ENCODE measurements around the gene ATAD5.
"Not testable (repeated sequence)": the region's sequence is repeated elsewhere in the genome, so short reads cannot be mapped to it uniquely, and the experiment has no call there.

Gene ATAD5

DNA sequence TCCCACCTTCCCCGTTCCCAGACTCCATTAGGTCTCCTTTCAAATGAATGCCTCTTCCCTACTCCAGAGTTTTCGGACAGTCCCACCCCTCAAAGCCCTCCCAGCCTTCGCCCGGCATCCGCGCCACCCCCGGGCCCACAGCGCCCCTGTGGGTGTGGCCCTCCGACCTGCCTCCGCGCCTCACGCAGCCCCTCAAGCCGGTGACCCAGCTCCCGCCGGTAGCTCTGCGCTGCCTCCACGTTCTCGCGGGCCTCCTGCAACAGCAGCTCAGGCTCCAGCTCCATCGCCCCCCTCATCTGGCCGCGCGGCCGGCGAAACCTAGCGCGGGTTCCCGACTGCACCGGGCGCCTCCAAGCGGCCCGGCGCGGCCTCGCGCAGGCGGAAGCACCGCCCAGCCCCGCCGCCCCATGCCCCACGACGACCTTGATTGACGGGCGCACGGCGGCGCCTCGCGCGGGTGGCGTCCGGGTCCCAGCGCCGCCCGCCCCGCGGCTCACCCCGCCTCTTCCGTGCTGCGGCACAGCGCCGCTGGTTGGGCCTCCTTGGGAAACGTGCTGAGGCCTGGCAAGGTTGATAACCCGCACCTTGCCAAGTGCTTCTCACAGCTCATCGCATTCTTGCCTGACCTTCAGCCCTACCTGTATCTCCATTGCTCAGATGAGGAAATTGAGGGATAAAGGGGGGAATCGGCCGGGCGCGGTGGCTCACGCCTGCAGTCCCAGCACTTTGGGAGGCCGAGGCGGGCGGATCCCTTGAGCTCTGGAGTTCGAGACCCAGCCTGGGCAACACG, 7.2 kb upstream of the ATAD5 start, which contains the start of gene CRLF3:
Gene CRLF3 (minus strand): TSS at position 337 of the 790 bp plus-strand sequence. CDS start 41 bp downstream, at position 296.
- DNase-seq = peak; percentile 91

DNA sequence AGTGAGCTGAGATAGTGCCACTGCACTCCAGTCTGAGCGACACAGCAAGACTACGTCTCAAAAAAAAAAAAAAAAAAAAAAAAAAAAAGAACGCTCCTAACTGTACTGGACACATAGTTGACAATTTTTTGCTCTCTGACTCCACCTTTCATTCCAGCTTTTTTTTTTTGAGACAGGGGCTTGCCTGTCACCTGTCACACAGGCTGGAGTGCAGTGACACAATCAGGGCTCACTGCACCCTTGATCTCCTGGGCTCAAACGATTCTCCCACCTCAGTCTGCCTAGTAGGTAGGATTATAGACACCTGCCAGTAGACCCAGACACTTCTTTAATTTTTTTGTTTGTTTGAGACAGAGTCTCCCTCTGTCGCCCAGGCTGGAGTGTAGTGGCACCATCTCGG, 4.7 kb upstream of the ATAD5 start:
- DNase-seq = no peak

- no peak for DNase-seq
Measured at GRCh38 chr17:30829022-30829421, 2.7 kb upstream of the ATAD5 start.

DNA sequence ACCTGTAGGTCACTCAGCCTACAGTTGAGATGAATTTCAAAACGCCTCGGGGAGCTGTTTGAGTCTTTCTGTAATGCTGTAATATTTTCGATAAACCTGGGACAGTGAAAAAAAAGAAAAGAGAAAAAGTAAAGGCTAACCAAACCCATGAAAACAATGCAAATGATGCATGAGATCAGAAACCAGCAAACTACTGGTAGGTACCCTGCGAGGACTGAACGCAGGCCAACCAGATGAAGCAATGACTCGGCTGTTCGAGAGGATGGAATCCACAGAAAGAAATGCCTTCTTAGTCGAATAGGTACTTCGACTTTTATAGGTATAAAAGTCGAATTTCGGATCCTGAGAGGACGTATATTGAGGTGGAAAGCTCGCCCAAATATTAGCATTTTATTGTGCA, 509 bp upstream of the ATAD5 start:
- no peak for DNase-seq

- DNase-seq = no peak
Measured at GRCh38 chr17:30832438-30833124, 815 bp downstream of the ATAD5 start.

DNA sequence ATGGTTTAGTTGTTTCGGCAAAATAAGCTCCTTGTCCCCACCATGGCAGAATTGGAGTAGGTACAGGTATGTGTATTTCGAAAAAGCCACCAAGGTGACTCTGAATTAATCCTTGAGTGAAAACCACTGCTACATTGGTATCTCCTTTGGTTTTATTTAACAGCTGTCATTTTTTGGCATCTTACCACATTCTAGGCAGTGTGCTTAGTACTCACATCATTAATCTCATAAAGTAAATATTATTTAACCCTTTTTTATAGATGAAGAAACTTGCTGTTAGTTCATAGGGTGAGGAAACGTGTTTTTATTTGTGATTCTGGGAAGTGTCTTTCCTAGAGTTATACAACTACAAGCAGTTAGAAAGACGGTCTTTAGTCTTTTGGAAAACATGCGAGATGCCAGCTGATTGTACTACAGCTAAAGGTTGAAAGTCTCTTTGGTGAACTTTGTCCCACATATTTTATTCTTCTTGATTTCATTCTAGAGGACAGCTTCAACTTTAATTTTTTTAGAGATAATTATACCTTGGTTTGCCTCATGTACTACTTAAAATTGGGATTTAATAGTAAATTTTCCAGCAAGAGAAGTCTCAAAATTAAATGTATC, 6.5 kb downstream of the ATAD5 start:
- no peak for DNase-seq

GRCh38 chr17:30840771-30841170, 9.0 kb downstream of the ATAD5 start:
- DNase-seq = no peak

- no peak for DNase-seq
Measured at GRCh38 chr17:30848021-30848420, 16.3 kb downstream of the ATAD5 start.

DNA sequence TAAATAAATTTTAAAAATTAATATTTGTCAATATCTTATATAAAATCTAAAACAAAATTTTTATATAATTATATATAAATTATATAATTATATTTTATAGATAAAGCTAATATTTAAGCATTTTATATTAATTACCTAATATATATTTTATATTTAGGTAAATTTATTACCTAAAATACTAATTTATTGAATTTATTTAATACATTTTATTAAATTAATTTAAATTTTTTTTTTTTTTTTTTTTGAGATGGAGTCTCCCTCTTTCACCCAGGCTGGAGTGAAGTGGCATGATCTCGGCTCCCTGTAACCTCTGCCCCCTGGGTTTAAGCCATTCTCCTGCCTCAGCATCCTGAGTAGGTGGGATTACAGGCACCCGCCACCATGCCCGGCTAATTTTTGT, 22.4 kb downstream of the ATAD5 start:
- DNase-seq = no peak

- DNase-seq = no peak
Measured at GRCh38 chr17:30858556-30859250, 26.9 kb downstream of the ATAD5 start.

DNA sequence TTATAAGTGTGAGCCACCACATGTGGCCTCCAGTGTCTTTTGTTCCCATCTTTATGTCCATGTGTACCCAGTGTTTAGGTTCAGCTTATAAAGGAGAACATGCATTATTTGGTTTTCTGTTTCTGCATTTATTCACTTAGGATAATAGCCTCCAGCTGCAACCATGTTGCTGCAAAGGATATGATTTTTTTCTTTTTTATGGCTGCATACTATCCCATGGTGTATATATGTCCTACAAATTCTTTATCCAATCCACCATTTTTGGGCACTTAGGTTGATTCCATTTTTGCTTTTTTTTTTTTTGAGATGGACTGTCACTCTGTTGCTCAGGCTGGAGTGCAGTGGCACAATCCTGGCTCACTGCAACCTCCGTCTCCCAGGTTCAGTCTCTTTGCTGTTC, 32.9 kb downstream of the ATAD5 start:
- DNase-seq = no peak

GRCh38 chr17:30869005-30869404, 37.2 kb downstream of the ATAD5 start:
- DNase-seq = no peak

GRCh38 chr17:30886187-30886586, 54.4 kb downstream of the ATAD5 start:
- no peak for DNase-seq

DNA sequence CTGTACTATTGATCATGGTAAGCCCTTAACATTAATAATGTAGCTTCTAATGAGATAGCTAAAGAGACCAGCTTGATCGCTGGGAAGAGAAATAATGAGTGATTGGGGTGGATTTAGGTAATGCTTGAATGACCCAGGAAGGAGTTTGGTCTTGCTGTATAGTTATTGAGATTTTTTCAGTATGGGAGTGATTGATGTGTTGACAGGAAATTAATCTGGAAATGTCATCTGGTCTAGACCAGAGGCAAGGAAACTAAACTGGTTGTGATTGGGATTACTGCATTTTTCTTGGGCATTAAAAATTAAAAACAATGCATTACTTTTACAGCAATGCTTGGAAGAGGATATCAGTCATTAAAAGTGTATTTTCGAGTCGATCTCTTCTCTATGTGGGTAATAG, 62.5 kb downstream of the ATAD5 start:
- no peak for DNase-seq

GRCh38 chr17:30897311-30897710, 65.5 kb downstream of the ATAD5 start:
- DNase-seq = no peak

DNA sequence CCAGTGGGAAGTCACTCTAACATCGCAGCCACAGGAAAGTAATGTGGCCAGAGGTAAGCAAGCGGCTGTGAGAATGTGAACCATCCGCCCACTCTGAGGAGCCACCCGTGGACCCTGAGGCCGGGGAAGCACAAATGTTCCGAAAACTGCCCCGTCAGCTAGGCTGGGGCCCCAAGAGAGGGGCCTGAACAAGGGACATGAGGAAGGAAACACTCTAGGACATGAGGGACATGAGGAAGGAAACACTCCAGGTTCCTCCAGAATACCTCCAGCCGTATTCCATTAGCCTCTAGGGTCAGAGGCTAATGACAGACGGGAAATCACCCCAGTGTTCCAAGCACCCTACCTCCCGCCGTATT, 74.0 kb downstream of the ATAD5 start:
- DNase-seq = peak; percentile 24

GRCh38 chr17:30906101-30906911, 74.5 kb downstream of the ATAD5 start, which contains the start of gene TEFM:
TEFM (minus strand) TSS chr17:30906238; CDS start chr17:30906198, 40 bp downstream.
- peak; percentile 86 for DNase-seq

DNA sequence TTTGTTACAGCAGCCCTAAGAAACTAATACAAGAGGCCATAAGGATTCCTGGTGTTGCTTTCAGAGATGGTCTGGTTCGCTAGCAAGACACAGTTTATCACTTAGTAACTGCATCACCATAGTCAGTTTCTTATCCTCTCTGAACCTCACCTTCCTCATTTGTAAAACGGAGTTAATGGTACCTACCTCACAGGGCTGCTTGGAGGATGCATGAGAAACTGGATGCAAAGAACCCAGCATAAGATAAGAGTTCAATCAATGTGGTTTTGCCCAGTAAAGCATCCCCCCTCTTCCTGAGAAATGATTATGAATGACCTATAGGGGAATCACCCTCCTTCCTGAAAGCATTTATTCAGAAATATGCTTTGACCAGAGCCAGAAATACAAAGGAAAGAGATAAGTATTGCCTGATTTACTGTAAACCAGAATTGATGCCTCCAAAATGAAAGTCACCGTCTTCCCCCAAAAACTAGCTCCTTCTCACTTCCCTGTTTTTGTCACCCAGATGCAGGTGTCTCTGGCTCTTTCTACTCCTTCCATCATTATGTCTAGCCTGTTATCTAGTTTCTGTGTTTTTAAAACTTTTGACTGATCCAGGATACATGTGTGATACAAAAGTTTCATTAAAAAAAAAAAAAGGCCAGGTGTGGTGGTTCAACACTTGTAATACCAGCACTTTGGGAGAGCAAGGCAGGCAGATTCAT, 77.1 kb downstream of the ATAD5 start:
- DNase-seq = no peak

- DNase-seq = not testable (repeated sequence)
Measured at GRCh38 chr17:30910151-30910550, 78.4 kb downstream of the ATAD5 start.

DNA sequence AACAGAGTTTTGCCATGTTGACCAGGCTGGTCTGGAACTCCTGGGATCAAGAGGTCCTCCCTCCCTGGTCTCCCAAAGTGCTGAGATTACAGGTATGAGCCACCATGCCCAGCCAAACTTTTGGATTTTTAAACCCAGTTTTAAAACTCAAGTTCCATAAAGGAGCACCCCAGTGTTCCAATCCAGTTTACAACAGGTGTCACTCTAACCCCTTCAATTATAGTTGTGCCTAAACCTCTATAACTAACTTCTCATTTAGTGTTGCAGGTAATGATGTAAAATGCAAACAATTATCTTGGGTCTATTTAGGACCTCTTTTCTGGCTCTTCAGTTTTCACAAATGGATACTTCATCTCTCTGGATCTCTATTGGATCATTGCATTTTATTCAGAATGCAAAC, 82.2 kb downstream of the ATAD5 start:
- no peak for DNase-seq

- DNase-seq = no peak
Measured at GRCh38 chr17:30915833-30916611, 84.3 kb downstream of the ATAD5 start.
